Measurements from ENCODE around the gene CENPO. TPM values are rescaled to one million over a fixed set of nuclear protein-coding genes. Genes with fewer than 3 reads are reported as not detected.
"Not testable (repeated sequence)": the region's sequence is repeated elsewhere in the genome, so short reads cannot be mapped to it uniquely, and the experiment has no call there.

Gene CENPO
- total RNA-seq, 6 experiments from 2014 or later, result 1.6 to 6.0 (median 3.1) TPM

- no peak overlapping the region for H3K27ac ChIP-seq
- H3K27me3 ChIP-seq, result no peaks in the 10 kb centered on the region
- no peak for TF ChIP-seq CTCF (IDR thresholded peaks at IDR 0.05)
- no peak for TF ChIP-seq POLR2A (IDR thresholded peaks at IDR 0.05)
- 66% methylated on average over 7 of the region's 9 CpGs for WGBS (ENCODE audit: insufficient coverage, low coverage, low lambda C conversion rate, missing lambda C conversion rate)
- H3K9me3 ChIP-seq, result no peaks in the 10 kb centered on the region
- intact Hi-C loops (cut with DNase I), result loop anchor here in 1 of 2 donors (5.0 kb wide), 1 partner anchor 420 kb away; no protein-coding TSS in a partner anchor
- H3K4me1 ChIP-seq, result peaks cover 0 to 4% (median 0%) of the 10 kb centered on the region in 4 donors
- no peak for DNase-seq
- no peak for ATAC-seq
- H3K4me3 ChIP-seq, result no peak overlapping the region
- no peaks in the 10 kb centered on the region for H3K36me3 ChIP-seq
Observed at GRCh38 chr2:24832521-24832920, 39.3 kb downstream of the CENPO start.

GRCh38 chr2:24832931-24833701 is 39.9 kb downstream of the CENPO start:
- Histone ChIP-seq H3K4me3 (no peak overlapping the region), H3K9me3 (no peaks in the 10 kb centered on the region), H3K27ac (no peak overlapping the region), H3K27me3 (no peaks in the 10 kb centered on the region), H3K4me1 (no peaks in the 10 kb centered on the region), H3K36me3 (no peaks in the 10 kb centered on the region)
- intact Hi-C loops (cut with DNase I), result loop anchor here in 1 of 2 donors (5.0 kb wide), 1 partner anchor 421 kb away; no protein-coding TSS in a partner anchor
- WGBS (ENCODE audit: insufficient coverage, low coverage, low lambda C conversion rate, missing lambda C conversion rate), result 85% methylated on average over 14 of the region's 22 CpGs
- TF ChIP-seq CTCF (IDR thresholded peaks at IDR 0.05) (no peak), POLR2A (IDR thresholded peaks at IDR 0.05) (no peak)
- ATAC-seq (no peak), DNase-seq (no peak)

GRCh38 chr2:24833821-24834732 is 40.9 kb downstream of the CENPO start:
- Histone ChIP-seq H3K27ac (no peak overlapping the region), H3K36me3 (no peaks in the 10 kb centered on the region), H3K4me3 (no peak overlapping the region), H3K4me1 (no peaks in the 10 kb centered on the region), H3K27me3 (no peaks in the 10 kb centered on the region), H3K9me3 (no peaks in the 10 kb centered on the region)
- TF ChIP-seq CTCF (IDR thresholded peaks at IDR 0.05) (no peak), POLR2A (IDR thresholded peaks at IDR 0.05) (no peak)
- 60% methylated on average over 3 of the region's 32 CpGs for WGBS (ENCODE audit: insufficient coverage, low coverage, low lambda C conversion rate, missing lambda C conversion rate)
- intact Hi-C loops (cut with DNase I), result loop anchor here in 1 of 2 donors (5.0 kb wide), 1 partner anchor 422 kb away; no protein-coding TSS in a partner anchor
- no peak for ATAC-seq
- DNase-seq, result no peak

- no peak overlapping the region for H3K27ac ChIP-seq
- no peaks in the 10 kb centered on the region for H3K9me3 ChIP-seq
- no peaks in the 10 kb centered on the region for H3K4me1 ChIP-seq
- no peaks in the 10 kb centered on the region for H3K27me3 ChIP-seq
- TF ChIP-seq POLR2A (IDR thresholded peaks at IDR 0.05), result no peak
- no peak for TF ChIP-seq CTCF (IDR thresholded peaks at IDR 0.05)
- intact Hi-C loops (cut with DNase I), result loop anchor here in 1 of 2 donors (5.0 kb wide), 1 partner anchor 423 kb away; no protein-coding TSS in a partner anchor
- ATAC-seq (no peak), DNase-seq (no peak)
- no peaks in the 10 kb centered on the region for H3K36me3 ChIP-seq
- no peak overlapping the region for H3K4me3 ChIP-seq
- 97% methylated on average over 10 of the region's 20 CpGs for WGBS (ENCODE audit: insufficient coverage, low coverage, low lambda C conversion rate, missing lambda C conversion rate)
Observed at GRCh38 chr2:24834733-24835395, 41.6 kb downstream of the CENPO start.

- 80% methylated on average over 5 of the region's 8 CpGs for WGBS (ENCODE audit: insufficient coverage, low coverage, low lambda C conversion rate, missing lambda C conversion rate)
- H3K36me3 ChIP-seq, result not testable (repeated sequence)
Observed at GRCh38 chr2:24835411-24835810, 42.2 kb downstream of the CENPO start.

More at GRCh38 chr2:24835411-24835810, 42.2 kb downstream of the CENPO start:
- H3K27ac ChIP-seq; H3K27me3 ChIP-seq; H3K9me3 ChIP-seq; intact Hi-C loops (cut with DNase I); H3K4me1 ChIP-seq; ATAC-seq; H3K4me3 ChIP-seq; DNase-seq: not testable (repeated sequence)
